NCI-H2107 treated with DMSO at 0.1 percent for 48 hours (cell line): ENCODE data around the gene FAM186B.

Source experiments
- DNase-seq: peaks from one replicate; lab custom pipeline; 2025; ENCODE audit not compliant: unreplicated experiment; lab: John Stamatoyannopoulos, UW

FAM186B gene

GRCh38 chr12:49540229-49541139 lies 65.0 kb downstream of the FAM186B start:
- peak; percentile 64 for DNase-seq

DNA sequence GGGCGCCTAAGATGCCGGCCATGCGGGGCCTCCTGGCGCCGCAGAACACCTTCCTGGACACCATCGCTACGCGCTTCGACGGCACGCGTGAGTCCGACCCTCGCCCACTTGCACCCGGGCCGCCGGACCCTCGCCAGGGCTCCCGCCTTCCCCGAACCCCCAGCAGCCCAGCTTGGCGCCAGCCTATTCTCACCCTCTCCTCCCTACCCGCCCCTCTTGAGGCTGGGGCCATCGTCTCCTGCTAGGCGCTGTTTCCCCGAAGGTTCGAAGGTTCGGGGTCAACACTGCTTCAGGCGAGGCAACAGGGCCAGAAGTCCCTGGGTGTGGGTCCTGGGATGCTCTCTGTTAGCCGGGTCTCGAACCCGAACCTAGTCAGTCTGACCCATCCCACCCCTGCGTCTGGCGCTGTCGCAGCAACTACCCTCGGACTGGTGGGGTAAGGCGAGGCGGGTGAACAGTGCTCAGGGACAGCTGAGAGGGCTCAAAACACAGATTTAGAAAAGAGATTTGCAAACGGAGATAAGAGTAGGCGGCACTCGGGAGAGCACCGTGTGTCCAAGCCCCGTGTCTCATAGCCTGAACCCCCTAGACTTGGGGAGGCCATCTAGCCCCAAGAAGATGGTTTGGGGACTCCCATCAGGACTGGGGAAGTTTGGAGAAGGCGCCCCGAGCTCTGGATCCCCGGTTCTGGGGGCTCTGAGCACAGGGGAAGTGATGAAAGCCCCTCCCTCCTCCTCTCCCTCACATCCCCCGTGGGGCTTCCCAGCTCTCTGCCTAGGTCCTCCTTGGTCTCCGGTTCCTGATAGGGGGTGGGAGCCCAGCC lies 65.8 kb downstream of the FAM186B start:
- DNase-seq: no peak

DNA sequence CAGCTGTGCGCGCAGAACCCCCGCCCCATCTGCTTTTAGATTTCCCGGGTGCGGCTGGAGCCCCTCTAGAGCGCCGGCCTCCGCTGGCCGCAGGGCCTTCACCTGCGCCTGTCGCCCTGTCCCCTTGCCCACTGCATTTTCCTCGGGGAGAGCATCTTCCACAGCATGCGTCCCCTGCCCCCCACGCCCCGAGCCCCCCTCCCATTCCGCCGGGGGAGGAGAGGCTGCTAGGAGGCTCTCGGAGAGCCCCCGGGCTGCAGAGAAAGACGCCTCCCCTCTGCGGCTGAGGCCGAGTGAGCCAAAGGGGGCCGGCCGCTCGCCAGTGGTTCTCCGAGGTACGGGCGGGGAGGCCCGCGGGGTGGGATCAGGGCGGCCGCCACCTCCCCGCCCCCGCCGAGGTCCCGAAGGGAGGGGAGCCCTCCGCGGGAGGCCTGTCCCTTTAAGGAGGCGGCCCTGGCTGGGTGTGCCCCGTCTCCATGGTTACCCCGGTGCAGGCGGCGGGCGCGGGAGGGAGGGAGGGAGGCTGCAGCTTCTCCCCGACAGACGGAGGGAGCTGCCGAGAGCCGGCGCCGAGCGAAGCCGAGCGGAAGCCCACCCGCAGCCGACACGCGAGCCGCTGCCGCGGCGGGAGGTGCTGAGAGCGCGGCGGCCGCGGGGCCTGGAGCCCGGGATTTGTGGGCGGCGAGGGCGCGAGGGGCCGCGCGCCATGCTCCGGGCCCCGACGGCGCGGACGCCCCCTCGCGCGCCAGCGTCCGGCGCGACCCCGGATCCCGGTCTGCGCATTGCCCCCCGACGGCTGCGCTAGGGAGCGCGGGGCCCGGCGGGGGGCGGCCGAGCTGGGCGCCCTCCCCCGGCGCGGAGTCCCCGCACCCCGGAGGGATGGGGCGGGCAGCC lies 66.7 kb downstream of the FAM186B start, which contains the start of gene KCNH3:
KCNH3 (plus strand) TSS at position 521 of the 894 bp plus-strand sequence. CDS start 387 bp downstream, outside the sequence.
- DNase-seq: peak; percentile 29

GRCh38 chr12:49537752-49538509 lies 67.5 kb downstream of the FAM186B start:
- peak; percentile 60 for DNase-seq
